GM19035 (cell line): ENCODE data around the gene NAA60.
"Not testable (repeated sequence)": the region's sequence is repeated elsewhere in the genome, so short reads cannot be mapped to it uniquely, and the experiment has no call there.

ENCODE experiments used
- ATAC-seq: cut with Tn5 transposase; IDR thresholded peaks from one replicate; pipeline ENCODE4 v1.9.1; 2021; ENCODE audit not compliant: unreplicated experiment

NAA60 gene

DNA sequence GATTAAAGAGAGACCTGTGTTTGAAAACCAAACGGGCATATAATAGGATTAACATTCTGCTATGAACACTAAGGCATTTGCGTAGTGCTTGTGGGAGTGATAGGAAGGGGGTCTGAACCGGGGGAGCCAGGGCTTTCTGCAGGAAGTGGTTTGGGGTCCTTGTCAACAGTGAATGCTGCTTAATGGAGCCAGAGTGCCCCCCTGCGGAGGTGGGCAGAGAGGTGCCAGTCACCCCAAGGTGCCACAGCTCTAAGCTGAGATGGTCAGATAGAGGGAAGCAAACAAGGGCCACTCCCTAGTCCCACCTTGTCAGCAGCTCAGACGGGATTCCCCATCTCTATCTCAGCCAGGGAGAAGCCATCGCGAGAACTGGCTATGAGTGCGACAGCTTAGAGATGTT is 17.7 kb downstream of the NAA60 start:
- ATAC-seq, result no peak

DNA sequence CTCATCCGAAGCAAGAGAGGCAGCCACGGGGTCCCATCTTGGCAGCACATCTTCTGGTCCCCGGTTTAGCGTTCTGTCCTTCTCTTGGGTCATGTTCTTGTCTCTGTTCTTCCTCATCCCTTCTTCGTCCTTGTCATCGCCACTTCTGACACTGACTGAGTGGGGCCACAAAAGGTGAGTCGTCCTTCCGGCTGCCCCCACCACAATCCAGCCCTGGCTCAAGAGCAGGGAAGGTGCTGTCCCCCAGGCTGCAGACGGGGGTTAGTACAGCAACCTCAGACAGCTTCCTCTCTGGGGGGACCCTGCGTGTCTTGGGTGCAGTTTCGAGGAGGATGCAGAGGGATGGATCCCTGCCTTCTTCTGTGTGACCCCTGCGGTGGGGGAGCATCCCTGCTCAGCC is 21.8 kb downstream of the NAA60 start:
- no peak for ATAC-seq

DNA sequence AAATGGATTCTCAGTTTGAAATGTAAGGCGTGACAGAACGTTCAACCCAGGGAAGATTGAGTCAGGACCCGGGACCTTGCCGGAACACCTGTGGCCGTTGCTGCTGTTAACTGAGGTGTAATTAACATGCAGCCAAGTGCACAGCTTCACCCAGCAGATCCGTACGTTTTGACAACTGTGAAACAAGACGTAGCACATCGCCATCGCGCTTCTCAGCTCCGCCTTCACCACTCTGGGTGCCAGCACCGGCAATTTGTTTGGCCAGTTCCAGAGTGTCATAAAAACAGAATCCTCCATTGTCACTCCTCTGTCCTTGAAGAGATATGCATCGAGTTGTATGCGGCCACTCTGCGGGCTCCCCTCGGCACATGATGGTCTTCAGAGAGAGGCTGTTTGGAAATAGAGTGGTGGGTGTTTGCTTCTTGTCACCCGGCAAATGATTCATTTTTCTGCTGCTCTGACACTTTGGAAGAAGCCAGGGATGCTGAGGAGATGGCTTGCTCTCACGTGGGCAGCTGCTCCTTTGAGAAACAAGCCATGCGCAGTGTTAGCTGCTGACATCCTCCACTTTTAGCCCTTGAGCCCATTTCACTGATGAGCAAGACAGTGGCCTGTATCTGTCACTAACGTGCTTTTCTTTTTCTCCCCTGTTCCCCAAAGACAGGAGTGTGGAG is 22.6 kb downstream of the NAA60 start:
- no peak for ATAC-seq

DNA sequence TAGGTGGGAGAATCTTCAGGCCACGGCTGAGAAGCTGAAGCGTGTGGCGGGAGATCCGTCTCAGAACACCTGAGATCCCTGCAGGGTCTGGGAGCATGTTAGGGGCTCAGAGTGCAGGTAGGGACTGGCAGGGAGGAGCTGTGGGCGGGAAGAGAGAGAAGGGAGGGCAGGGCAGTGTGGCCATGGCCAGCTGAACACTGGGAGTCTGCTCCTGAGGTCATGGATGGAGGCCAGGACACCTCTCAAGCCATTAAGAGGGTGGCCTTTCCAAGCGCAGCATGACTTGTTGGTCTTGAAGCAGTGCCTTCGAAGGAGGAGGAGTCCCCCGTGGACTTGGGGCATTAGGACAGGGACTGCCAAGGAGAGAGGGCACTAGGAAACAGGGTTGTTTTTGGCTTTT is 23.7 kb downstream of the NAA60 start:
- no peak for ATAC-seq

DNA sequence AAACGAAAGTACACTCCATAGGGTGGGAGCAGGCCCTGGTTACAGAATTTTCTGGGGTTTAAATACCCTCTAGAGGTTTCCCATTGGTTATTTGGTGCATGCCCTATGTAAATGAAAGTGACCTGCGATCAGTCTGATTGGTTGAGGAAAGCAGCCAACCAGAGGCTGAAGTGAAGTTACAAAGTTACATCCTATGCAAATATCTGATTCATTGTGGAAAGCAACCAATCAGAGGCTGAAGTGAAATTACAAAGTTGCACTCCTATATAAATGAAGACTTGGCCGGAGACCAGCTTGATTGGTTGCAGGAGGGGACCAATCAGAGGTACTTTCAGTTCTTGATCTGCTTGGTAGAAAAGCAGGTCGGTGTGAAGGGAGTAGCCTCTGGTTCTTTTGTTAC is 24.4 kb downstream of the NAA60 start:
- no peak for ATAC-seq

DNA sequence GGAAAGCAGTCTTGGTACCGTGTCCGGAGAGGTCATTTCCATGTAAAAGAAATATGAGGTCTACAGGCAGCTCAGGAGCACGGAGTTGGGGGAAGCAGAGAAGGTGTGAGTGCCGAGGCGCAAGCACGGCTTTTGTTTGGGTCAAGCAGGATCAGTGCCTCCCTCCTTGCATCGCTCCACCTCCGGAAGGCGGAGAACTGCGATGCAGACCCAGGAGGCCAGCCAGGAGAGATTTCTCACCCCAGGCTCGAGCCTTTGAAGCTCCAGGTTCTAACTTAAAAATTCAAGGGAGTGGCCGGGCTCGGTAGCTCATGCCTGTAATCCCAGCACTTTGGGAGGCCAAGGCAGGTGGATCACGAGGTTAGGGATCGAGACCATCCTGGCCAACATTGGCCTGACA is 25.0 kb downstream of the NAA60 start:
- no peak for ATAC-seq

DNA sequence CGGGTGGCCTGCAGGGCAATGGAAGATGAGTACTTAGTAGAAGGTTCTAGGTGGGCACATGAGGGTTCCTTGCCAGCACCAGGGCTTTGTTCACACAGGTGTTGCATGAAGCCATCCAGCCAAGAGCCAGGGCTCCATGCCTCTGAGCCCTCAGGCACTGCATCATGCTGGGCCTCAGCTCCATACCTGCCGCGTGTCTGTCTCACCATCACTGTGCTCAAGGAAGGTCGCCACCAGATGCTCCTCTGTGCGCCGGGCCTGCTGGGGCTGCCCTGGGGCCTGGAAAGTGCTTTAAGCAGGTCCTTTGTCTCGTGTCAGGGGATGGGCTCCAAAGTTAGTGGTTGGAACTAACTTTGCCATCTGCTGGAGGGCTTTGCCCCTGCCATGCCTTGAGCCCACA is 26.3 kb downstream of the NAA60 start:
- no peak for ATAC-seq

DNA sequence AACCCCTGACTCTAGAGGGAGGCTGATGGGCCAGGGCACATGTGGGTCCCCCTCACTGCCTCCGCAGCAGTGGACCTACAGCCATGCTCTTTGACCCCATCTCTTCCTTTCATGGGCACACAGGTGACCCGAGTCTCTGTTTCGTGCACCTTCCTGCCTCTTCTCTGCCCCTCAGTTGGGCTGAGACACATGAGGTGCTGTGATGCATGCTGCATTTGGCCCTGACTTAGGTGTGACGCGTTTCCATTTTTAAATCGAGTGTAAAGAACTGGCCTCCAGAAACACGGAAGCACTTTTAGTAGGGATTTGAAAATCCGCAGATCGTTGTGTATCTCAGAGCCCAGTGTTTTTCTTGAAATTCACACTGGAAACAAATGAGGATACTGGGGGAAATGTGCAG is 27.2 kb downstream of the NAA60 start:
- ATAC-seq, result no peak

DNA sequence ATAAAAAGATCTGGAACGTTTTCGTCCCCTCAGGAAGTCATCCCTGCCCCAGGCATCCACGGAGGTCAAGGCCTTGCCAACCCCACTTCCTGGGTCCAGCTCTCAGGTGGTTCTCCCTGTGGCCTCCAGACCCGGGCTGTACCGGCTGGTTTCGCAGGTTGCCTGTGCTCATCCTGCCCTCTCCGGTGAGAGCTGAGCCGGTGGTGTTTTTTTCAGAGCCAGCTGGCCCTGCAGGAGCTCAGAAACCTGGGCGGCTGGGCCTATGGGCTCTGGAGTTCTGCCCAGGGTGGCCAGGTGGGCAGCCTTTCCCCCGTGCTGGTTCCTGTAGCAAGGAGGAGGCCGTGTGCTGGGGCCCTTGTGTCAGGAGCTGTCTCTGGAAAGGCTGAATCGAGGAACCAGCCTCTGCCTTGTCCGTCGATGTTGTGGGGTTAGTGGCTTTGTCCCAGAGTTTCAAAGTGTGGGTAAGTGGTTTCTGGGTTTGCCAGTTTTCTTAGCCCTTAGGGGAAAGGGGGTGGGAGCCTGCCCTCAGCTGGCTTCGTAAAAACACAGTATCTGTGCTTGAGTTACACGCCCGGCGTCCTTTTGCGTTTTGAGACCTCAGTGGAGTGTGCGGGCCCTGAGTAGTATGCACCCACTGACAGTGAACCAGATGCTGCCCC is 28.2 kb downstream of the NAA60 start:
- ATAC-seq, result no peak

DNA sequence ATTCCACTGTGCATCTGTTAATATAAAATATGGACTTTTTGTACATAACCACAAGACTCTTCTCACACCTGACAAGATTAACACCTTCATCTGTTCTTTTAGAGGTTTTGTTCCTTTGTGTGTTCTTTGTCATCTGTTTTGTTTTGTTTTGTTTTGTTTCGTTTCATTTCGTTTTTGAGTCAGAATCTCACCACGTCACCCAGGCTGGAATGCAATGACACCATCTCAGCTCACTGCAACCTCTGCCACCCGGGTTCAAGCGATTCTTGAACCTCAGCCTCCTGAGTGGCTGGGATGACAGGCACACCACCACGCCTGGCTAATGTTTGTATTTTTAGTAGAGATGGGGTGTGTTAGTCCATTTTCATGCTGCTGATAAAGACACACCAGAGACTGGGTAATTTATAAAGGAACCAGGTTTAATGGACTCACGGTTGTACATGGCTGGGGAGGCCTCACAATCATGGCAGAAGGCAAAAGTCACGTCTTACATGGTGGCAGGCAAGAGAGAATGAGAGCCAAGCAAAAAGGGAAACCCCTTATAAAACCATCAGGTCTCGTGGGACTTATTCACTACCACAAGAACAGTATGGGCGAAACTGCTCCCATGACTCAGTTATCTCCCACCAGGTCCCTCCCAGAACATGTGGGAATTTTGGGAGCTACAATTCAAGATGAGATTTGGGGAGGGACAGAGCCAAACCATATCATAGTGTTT is 29.6 kb downstream of the NAA60 start:
- ATAC-seq, result no peak

DNA sequence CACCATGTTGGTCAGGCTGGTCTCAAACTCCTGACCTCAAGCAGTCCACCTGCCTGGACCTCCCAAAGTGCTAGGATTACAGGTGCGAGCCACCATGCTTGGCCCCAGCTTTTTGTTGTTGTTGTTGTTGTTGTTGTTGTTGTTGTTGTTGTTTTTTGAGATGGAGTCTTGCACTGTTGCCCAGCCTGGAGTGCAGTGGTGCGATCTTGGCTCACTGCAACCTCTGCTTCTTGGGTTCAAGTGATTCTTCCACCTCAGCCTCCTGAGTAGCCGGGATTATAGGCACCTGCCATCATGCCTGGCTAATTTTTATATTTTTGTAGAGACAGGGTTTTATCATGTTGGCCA is 30.1 kb downstream of the NAA60 start:
- not testable (repeated sequence) for ATAC-seq

DNA sequence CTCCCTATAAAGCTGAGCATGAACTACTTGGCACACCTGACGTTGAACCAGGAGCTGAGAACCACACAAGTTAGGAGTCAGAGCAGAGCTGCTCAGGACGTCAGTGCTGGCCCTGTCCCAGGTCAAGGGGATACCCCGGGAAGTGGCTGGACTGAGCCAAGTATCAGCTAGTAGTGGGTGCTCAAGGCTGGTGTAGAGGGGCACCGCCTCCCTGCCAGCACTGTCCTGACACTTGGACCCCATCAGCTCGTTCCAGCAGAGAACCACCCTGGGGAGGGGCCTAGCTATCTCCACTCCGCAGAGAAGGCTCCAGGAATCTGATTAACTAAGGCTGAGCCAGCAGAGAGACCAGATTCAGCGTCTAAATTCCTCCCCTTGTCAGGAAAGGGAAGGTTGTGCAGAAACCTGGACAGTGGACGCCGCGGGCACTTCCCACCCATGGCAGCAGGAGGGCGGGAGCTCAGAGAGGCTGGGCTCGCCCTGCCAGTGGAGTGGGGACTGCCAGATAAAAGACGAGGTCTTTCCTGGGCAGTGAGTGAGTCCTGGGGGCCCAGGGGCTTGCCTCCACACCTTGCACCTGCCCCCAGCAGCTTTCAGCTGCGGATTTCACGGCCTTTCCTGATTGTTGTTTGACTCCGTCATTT is 30.8 kb downstream of the NAA60 start:
- no peak for ATAC-seq

DNA sequence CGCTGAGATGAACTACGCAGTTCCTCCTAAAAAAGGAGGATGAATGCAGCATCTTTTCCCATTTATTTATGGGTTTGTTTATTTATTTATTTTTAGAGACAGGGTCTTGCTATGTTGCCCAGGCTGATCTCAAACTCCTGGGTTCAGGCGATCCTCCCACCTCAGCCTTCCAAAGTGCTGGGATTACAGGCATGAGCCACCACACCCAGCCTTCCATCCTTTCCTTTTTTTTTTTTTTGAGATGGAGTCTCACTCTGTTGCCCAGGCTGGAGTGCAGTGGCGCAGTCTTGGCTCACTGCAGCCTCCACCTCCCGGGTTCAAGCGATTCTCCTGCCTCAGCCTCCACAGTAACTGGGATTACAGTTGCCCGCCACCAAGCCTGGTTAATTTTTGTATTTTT is 31.4 kb downstream of the NAA60 start:
- ATAC-seq, result not testable (repeated sequence)

DNA sequence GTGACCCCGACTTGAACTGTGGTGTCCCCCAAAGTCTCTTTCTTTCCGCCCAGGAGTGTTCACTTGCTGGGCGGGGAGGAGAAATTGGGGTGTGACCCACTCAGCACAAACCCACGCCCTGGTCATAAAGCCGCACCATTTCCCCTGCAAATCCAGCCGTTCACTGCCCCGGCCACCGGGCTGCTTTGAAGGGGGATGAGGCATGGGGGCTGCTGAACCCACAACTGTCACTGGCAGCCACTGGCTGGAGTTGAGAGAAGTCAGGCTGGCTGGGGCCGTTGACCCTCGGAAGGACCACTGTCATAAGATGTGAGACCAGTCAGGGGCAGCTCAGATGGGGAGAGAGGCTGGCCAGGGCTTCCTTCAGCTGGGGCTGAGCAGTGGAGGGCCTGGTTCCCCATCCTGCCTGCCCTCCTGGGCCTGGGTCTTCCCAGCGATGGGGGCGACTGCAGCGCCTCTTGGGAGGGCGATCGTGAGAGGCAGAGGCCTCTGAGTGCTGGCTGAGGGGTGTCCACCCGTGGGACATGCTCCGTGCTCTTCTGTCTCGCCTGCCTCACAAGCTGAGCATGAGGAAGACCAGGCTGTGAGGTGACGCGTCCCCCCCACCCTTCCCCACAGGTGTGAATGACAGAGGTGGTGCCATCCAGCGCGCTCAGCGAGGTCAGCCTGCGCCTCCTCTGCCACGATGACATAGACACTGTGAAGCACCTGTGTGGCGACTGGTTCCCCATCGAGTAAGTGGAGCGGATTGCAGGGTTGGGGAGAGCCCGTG is 32.3 kb downstream of the NAA60 start:
- ATAC-seq, result no peak

DNA sequence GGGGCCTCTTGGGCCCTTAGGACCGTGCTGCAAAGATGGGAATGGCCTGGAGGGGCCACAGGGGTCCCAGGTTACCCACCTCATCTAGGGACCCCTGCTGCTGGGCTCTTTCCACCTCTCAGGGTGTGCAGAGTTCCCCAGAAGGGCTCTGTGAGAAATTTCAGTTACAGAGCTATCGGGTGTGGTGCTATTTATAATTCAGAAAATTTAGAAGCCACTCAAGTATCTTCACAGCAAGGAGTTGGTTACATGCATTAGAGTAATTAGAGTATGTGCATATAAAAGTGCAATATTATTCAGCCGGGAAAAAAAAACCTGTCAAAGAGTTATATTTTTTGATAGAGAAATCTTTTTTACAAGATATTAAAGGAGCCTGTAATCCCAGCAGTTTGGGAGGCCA is 32.9 kb downstream of the NAA60 start:
- ATAC-seq, result no peak

DNA sequence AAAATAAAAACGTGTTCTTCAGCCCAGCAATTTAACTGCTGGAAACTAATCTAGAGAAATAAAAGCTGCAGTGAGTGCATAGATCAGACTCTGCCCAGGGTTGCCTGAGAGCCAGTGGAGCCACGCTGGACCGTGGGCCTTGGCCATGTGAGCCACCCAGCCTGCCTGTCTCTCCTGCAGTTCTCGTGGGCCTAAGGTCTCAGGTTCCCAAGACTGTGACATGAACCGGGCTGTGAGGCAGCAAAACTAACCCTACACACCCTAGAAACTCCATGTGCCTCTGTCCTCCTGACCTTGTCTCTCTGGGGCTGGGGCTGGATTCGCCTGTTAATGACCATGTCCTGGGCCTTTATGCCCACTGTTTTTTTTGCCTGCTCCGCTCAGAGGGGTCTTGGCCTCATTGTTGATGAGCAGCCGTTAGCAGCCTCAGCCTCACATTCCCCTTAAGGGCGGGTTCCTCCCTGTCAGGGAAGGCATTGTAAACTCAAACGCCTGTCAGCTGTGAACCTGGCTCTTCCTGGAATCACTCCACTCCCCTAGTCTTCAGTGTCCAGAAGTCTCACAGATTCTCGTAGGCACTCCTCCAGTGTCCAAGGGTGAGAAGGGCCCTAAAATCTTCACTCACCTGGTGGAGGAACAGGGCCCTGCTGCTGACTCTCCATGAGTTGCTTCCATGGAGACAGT is 34.9 kb downstream of the NAA60 start:
- ATAC-seq, result no peak

DNA sequence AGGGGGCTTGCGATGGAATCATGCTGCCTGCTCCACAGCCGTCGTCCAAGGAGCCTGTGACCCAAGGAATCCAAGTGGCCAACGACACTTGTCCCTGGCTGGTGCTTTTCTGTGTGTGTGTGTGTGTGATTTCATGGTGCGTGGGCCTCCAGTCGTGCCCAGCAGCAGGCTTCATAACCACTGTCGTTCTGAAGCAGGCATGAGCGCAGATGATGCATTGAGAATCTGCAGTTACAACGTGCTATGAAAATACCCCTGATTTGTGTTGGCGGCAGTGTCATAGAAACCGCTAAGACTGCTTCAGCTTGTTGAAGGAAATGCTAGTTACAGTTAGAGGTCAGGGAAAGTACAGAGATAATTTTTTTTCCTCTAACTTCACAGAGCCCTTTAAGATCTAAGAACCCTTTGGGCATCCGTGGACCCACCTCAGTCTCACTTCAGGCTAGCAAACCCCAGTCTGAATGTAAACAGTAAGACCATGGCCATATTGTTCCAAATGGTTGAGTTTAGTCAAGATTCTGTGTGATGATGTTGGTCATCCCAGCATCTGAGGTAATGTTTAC is 36.3 kb downstream of the NAA60 start:
- ATAC-seq, result no peak

DNA sequence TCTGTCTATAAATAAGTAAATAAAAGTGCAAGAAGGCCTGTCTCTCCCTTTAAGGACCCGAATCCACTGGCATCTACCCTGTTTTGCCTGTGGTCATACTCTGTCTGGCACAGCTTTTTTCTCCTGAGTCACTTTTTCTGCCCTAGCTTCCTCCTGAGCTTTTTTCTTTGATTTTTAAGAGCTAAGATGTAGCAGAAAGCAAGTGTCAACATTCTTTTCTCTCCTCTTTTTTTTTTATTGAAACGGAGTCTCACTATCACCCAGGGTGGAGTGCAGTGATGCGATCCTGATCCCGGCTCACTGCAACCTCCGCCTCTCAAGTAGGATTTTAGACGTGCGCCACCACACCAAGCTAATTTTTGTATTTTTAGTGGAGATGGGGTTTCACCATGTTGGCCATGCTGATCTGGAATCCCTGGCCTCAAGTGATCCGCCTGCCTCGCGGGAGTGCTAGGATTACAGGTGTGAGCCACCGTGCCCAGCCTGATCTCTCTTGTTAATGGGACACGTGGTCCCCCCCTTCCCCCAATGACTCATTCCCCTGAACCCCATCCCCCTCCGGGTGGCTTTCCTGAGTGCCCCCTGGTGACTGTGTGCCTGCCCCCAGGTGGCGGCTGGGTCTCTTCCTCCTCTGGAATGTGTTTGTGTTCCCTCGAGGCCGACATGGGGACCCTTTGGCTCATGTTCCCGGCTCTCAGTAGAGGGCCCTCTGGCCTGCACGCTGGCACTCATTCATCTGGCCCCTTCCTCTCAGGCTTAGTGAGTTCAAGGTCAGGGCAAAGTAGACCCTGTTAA is 37.6 kb downstream of the NAA60 start:
- ATAC-seq, result no peak
